DMS53 treated with DMSO at 0.1 percent for 48 hours (cell line): Measurements from ENCODE around the gene PISD.
"Not testable (repeated sequence)": the region's sequence is repeated elsewhere in the genome, so short reads cannot be mapped to it uniquely, and the experiment has no call there.

Source experiments
- DNase-seq: peaks from one replicate; lab custom pipeline; 2025; ENCODE audit not compliant: unreplicated experiment; lab: John Stamatoyannopoulos, UW

The PISD gene

DNA sequence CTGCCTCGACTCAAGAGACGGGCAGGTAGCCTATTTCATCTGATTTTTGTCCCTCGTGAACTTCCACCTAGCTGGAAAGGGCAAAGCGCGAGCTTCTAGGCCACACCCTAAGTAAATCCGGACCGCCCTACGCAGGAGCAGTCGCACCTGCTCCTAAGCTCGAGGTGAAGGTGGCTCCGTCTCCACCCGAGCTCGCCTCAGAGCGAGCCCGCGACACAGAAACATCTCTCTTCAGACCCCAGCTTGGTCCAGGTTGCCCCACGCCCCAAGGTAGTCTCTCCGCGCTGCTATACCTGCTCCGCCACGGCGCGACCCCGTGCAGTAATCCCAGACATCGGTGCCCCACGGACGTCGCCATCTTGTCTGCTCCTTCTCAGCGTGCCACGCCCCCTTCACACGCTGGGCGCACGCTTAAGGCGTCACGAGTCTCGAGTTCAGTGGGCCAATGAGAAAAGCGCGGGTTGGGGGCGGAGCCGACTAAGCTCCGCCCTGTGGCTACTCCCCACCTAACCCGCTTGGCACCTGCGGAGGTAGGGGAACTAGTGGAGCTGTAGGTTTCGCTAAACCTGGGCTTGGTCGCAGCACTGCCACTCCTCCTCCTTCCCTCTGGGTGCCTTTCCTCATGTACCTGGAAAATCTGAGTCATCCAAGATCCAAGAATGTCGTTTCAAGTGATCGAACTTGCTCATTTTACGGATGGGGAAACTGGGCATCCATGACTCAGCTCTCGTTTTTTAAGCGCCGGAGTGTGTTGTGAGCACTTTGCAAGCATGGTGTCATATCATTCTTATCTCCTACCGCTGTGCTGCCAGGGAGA is at the start of gene PISD:
Gene PISD (minus strand): TSS at position 365 of the 817 bp plus-strand sequence. CDS start 7 bp downstream, at position 358.
- peak; percentile 59 for DNase-seq

GRCh38 chr22:31711226-31711625 is 49.2 kb upstream of the PISD start:
- not testable (repeated sequence) for DNase-seq

- no peak for DNase-seq
These were observed 45.5 kb upstream of the PISD start for GRCh38 chr22:31707519-31707918.

DNA sequence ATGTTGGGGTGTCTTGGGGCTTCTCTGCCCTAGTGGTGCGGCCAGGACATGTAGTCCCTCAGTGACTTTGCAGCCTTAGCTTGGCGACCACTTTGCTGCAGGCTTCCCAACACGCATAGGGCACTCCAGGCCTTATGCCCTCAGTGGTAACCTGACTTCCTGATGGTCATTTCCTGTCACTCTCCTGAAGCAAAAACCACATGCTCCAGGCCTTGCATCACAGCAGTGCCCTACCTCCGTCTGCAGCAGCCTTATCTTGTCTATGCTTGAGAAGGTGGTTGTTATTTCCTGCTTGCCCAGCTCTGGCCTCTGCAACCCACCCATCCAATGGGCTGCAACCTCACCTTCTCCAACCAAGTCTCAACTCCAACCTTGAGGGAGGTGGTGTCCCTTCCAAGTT is 33.4 kb upstream of the PISD start:
- DNase-seq = no peak

DNA sequence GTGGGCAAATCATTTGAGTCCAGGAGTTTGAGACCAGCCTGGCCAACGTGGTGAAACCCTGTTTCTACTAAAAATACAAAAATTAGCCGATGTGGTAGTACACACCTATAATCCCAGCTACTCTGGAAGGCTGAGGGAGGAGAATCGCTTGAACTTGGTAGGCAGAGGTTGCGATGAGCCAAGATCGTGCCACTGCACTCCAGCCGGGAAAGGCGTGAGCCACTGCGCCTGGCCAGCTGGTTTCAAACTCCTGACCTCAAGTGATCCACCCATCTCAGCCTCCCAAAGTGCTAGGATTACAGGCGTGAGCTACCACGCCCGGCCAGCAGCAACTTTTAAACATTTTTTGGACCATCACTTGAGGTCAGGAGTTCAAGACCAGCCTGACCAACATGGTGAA is 32.0 kb upstream of the PISD start:
- DNase-seq = not testable (repeated sequence)

GRCh38 chr22:31692186-31692886 is 30.3 kb upstream of the PISD start:
- no peak for DNase-seq

GRCh38 chr22:31691408-31691807 is 29.4 kb upstream of the PISD start:
- no peak for DNase-seq

- no peak for DNase-seq
These were observed 21.4 kb upstream of the PISD start for GRCh38 chr22:31683181-31684105.

DNA sequence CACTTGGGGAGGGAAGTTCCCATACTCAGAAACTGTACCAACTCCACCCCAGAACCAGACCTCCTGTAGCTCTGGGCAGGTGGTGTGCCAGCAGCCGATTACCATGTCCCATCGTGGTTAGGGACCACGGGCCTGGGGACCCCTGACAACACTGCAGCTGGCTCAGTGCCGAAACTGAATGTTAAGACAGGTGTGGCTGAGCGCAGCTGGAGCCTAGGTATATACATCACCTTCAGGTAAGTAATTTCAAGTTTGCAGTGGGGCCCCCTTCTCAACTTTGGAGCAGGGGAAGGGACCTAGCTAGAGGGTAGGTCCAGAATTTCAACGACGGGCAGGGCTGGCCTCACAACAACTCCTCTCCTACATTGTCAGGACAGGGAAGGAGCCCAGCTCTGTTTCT is 20.7 kb upstream of the PISD start:
- DNase-seq = no peak

GRCh38 chr22:31681349-31682345 is 19.6 kb upstream of the PISD start:
- no peak for DNase-seq

DNA sequence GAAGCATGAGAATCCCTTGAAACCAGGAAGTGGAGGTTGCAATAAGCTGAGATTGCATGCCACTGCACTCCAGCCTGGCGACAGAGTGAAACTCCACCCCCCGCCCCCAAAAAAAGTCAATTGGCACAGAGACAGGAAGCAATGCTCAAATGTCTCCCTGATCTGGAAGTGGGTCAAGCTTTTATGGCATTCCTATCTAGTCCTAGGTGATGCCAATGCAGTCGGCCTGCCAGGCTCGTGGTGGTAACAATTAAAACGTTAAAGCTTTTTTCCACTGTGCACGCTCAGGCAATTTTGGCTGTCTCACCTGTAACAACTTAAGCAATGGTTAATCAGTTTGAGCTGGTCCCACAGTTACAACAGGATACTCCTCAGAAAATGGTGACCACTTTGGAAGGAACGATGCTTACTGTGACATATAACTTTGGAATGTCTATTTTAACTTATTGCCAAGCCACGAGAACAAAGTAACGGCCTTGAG is 18.9 kb upstream of the PISD start:
- no peak for DNase-seq

DNA sequence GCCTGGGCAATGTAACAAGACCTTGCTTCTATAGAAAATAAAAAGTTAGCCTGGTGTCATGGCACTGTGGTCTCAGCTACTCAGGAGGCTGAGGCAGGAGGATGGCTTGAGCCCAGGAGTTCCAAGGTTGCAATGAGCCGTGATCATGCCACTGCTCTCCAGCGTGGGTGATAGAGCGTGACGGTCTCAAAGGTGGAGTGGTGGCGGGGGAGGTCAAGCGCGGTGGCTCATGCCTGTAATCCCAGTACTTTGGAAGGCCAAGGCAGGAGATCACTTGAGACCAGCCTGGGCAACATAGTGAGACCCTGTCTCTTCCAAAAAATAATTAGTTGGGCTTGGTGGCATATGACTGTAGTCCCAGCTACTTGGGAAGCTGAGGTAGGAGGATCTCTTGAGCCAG is 16.7 kb upstream of the PISD start:
- no peak for DNase-seq

DNA sequence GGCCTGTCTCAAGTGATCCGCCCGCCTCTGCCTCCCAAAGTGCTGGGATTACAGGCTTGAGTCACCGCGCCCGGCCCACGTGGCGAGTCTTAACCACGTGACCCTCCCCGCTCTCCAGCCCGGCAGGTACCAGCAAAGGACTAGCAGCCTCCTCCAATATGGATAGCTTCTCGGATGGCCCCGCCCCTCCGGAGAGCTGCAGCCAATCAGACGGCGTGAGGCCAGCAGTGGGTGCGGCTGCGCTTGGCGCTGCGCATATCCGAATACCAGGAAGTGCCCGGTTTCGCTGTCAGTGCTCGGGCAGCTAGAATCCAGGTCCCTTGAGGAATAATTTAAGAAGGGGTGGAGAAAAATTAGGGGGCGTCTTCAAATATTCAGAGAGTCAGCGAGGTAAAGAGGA is 14.7 kb upstream of the PISD start:
- DNase-seq = peak; percentile 43

- not testable (repeated sequence) for DNase-seq
These were observed 12.2 kb upstream of the PISD start for GRCh38 chr22:31674219-31674618.

- DNase-seq = not testable (repeated sequence)
These were observed 6.8 kb upstream of the PISD start for GRCh38 chr22:31668849-31669248.

DNA sequence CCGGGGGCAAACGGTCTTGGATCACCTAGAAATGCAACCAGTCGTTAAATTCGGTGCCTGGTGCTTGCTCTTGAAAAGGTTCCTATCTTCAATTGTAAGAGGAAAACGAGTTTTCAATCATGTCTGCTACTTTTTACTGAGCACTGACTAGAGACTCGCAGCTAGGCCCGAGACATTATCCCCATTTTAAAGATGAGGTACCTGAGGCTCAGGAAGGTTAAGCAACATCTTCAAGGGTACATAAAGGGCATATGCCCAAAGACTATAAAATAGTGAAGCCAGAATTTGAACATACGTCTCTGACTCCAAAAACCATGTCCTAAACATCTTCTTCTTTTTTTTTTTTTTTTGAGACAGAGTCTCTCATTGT is 638 bp upstream of the PISD start:
- no peak for DNase-seq

- not testable (repeated sequence) for DNase-seq
These were observed 1.1 kb downstream of the PISD start for GRCh38 chr22:31660860-31661341.

DNA sequence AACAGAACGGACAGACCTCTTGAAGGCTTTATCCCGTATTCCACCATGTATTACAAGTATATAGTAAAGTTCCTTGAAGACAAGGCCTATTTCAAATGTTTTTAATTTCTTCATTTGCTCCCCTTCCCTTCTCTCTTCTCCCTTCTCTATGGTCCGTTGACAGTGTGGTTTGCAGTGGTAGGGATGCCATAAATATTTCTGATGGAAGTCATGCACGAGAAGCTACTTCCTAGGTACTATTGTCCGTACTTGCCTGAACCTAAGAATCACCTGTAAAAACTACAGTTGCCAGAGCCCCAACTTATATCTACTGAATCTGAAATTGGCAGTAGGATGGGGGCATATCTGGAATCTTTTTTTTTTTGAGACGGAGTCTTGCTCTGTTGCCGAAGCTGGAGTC is 2.8 kb downstream of the PISD start:
- no peak for DNase-seq

DNA sequence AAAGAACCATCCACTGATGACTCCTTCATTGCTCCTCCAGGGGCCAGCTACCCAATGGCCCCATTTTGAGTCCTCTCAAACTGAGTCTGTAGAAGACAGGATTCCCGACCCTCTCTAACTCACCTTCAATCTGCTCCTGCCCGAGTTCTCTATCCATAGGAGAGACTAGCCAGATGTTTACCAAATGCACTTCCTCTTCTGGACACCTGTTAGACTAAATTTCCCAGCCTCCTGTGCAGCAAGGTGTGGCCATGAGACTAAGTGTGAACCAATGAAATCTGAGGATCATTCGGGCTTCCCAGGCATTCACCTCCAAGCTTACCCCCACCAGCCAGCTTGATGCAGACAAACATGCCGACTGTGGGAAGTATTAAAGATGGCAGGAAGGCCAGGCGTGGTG is 7.6 kb downstream of the PISD start:
- DNase-seq = no peak

DNA sequence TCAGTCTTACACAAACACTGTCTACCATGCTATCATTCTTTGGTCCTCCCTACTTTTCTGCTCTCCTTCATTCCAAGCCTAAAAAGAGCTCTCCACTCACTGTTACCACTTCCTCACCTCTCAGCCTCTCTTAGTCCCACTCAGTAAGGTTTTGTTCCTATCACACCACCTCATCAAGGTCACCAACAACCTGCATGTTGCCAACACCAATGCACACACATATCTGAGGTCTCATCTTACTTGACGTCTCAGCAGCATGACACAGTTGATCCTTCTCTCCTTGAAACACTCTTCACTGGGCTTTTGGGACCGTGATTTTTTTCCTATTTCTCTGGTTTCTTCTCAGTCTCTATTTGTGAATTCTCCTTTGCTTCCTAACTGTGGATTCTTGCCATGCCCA is 8.1 kb downstream of the PISD start:
- DNase-seq = no peak
